ENCODE data around the gene GAA. TPM values are rescaled to one million over a fixed set of nuclear protein-coding genes. Genes with fewer than 3 reads are reported as not detected.

GAA gene
- total and polyA plus RNA-seq, 4 donors = 24.8 to 82.2 (median 45.8) TPM

DNA sequence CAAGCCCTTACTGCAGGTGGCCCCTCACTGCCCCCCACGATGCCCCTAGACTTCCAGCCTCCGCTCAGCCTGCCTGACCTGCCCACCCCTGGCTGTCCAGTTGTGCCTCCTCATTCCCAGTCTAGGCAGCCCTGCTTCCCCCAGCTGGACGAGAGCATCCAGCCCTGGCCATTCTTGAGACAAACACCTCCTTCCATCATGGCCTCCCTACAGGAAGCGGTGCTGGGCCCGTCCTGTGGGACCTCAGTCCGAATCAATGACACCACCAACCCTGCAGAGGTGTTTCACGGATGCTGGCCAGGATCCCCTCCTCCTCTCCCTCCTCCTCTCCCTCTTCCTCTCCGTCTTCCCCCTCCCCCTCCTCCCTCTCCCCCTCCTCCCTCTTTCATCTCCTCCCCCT lies 36.7 kb upstream of the GAA start:
- Histone ChIP-seq H3K4me1 (ENCODE audit: control insufficient read depth in 1 of 2, insufficient read depth in 2 of 2, low read length in 2 of 2) (no peaks in the 10 kb centered on the region), H3K9me3 (ENCODE audit: control insufficient read depth, low read length) (no peaks in the 10 kb centered on the region), H3K27me3 (ENCODE audit: control insufficient read depth in 1 of 2, insufficient read depth in 2 of 2, low read length in 1 of 2) (no peaks in the 10 kb centered on the region), H3K4me3 (ENCODE audit: low read length in 2 of 2) (no peak overlapping the region), H3K27ac (ENCODE audit: low read depth in 1 of 2, low read length in 2 of 2) (no peak overlapping the region), H3K36me3 (ENCODE audit: control insufficient read depth in 1 of 2, insufficient read depth in 2 of 2, low read length in 1 of 2) (no peaks in the 10 kb centered on the region)
- intact Hi-C loops (cut with DNase I) = no loop called here
- WGBS, 2 donors = 88 to 91% methylated on average over 8 of the region's 8 CpGs
- ATAC-seq (ENCODE audit: low FRiP score) = no peak
- DNase-seq = no peak

DNA sequence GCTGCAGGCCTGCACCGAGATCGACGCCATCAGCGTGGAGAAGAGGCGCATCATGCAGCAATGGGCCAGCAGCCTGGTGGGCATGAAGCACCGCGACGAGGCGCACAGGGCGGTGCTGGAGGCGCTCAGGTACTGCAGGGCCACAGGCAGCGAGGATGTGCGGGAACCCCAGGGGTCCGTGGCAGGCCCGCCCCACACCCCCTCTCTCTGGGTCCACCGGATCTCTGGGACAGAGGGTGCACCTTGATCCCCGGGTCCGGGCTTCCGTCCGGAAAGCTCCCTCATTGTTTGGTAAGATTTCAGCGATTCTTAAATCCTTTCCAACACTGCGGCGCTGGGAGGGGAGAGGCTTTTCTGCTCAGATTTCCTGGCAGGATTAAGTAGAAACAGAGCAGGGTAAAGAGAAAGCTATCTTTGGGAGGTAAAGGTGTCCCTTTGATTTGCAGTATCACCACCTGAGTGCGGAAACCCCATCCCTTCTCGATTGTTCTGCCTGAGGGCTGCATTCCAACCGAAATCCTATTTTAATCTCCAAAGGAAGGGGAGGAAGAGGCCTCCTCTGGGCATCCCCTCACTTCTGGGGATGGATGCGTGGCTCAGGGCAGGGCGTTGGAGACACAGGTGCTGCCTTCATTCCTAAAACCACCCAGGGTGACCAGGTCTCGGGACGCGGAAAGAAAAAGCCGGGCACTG lies 35.8 kb upstream of the GAA start:
- Histone ChIP-seq H3K27me3 (ENCODE audit: control insufficient read depth in 1 of 2, insufficient read depth in 2 of 2, low read length in 1 of 2) (no peaks in the 10 kb centered on the region), H3K27ac (ENCODE audit: low read depth in 1 of 2, low read length in 2 of 2) (no peak overlapping the region), H3K9me3 (ENCODE audit: control insufficient read depth, low read length) (no peaks in the 10 kb centered on the region), H3K4me3 (ENCODE audit: low read length in 2 of 2) (no peak overlapping the region), H3K36me3 (ENCODE audit: control insufficient read depth in 1 of 2, insufficient read depth in 2 of 2, low read length in 1 of 2) (no peaks in the 10 kb centered on the region), H3K4me1 (ENCODE audit: control insufficient read depth in 1 of 2, insufficient read depth in 2 of 2, low read length in 2 of 2) (no peaks in the 10 kb centered on the region)
- intact Hi-C loops (cut with DNase I) = no loop called here
- DNase-seq (no peak), ATAC-seq (ENCODE audit: low FRiP score) (no peak)
- WGBS, 2 donors = 86 to 91% methylated on average over 32 of the region's 32 CpGs

DNA sequence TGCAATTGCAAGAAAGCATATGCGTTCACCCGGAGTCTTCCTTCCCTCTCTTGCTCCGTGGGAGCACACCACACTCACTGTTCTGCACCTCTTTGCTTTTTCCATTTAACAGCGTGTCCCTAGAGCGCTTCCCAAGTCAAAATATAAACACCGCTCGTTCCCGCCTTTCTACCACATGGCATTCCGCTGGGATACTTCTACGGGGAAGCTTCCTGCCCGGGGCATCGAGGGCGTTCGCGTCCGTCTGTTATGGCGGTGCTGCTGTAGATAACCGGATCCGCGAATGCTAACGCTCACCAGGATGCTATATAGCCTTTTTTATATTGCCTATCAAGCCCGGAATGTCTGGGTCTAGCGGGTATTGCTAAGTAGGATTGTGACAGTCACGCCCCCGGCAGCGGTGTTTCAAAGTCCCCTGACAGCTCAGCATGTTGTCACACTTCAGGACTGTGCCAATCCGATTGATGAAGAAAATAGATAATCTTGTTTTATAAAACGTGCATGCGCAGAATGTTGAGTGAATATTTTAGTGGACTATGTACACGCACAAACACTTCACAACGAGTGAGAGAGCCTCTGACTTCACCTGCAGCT lies 33.9 kb upstream of the GAA start:
- ATAC-seq (ENCODE audit: low FRiP score) (no peak), DNase-seq (no peak)
- Histone ChIP-seq H3K27me3 (ENCODE audit: control insufficient read depth in 1 of 2, insufficient read depth in 2 of 2, low read length in 1 of 2) (no peaks in the 10 kb centered on the region), H3K27ac (ENCODE audit: low read depth in 1 of 2, low read length in 2 of 2) (no peak overlapping the region), H3K9me3 (ENCODE audit: control insufficient read depth, low read length) (no peaks in the 10 kb centered on the region), H3K4me3 (ENCODE audit: low read length in 2 of 2) (no peak overlapping the region), H3K4me1 (ENCODE audit: control insufficient read depth in 1 of 2, insufficient read depth in 2 of 2, low read length in 2 of 2) (no peaks in the 10 kb centered on the region), H3K36me3 (ENCODE audit: control insufficient read depth in 1 of 2, insufficient read depth in 2 of 2, low read length in 1 of 2) (no peaks in the 10 kb centered on the region)
- WGBS, 2 donors = 94% methylated on average over 31 of the region's 31 CpGs
- intact Hi-C loops (cut with DNase I) = no loop called here

DNA sequence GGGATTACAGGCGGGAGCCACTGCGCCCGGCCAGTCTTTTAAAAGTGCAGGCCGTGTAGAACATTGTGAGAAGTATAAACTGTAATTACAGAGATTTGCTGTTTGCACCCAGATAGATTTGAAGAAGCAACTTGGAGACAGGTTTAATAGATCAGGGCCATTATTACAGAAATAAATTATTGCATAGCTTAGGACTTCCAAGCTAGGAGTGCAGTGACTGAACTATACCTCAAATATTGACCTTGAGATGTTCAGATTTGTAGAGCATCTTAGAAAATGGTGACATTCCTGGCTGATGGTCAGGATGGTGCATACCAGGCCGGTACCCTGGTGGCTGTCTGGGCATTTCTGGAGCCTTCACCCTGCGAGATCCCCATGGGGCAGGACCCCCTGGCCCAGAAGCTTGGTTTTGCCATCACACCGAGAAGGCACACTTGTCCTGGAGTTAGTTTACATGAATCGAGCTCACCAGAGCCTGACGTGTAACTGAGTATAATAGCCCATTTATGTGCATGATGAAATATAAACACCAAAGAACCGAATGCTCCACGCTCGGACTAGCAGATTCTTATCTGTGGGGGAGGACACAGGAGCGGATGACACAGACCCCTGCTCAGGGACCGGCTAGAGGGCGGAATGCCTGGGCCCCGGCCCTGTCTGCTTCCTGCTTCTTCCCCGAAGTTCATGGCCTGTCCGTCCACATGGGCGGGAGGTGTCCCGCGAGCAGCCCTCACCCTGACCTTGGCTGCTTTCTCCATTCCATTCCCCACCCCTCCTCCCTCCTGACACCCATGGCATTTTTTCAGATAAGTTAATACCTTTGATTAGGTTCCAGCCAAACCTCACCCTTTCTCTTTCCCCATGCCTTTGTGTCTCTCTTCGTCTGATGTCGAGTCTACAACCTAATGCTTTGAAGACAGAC lies 32.8 kb upstream of the GAA start:
- DNase-seq (peak in 1 of 2 donors; percentile 65), ATAC-seq (ENCODE audit: low FRiP score) (peak; percentile 63)
- H3K9me3 ChIP-seq (ENCODE audit: control insufficient read depth, low read length) = no peaks in the 10 kb centered on the region
- H3K4me1 ChIP-seq (ENCODE audit: control insufficient read depth in 1 of 2, insufficient read depth in 2 of 2, low read length in 2 of 2) = no peaks in the 10 kb centered on the region
- no peak overlapping the region for H3K4me3 ChIP-seq (ENCODE audit: low read length in 2 of 2)
- no peak overlapping the region for H3K27ac ChIP-seq (ENCODE audit: low read depth in 1 of 2, low read length in 2 of 2)
- 79 to 80% methylated on average over 23 of the region's 23 CpGs for WGBS, 2 donors
- intact Hi-C loops (cut with DNase I) = no loop called here
- H3K27me3 ChIP-seq (ENCODE audit: control insufficient read depth in 1 of 2, insufficient read depth in 2 of 2, low read length in 1 of 2) = no peaks in the 10 kb centered on the region
- H3K36me3 ChIP-seq (ENCODE audit: control insufficient read depth in 1 of 2, insufficient read depth in 2 of 2, low read length in 1 of 2) = no peaks in the 10 kb centered on the region

DNA sequence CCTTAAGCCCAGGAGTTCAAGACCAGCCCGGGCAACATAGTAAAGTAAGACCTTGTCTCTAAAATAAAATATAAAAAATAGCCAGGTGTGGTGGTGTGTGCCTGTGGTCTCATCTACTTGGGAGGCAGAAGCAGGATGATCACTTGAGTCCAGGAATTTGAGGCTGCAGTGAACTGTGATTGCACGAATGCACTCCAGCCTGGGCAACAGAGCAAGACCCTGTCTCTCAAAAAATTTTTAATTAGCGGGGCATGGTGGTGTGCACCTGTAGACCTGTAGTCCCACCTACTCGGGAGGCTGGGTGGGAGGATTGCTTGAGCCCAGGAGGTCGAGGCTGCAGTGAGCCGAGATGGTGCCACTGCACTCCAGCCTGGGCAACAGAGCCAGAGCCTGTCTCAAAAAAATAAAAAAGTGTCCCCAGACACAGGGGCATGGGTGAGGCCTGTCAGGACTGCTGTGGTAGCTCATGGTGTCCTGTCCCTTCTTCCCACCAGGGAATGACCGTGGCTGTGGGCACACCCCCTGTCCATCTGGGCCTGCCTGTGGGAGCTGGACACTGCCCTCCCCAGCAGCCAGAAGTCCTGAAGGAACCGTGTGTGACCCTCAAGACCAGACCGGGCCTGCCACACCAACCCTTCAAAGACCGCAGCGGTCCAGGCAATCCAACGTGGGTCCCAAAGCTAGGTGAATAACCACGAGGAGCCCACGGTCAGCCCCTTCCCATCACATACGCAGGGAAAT lies 30.8 kb upstream of the GAA start:
- Histone ChIP-seq H3K27me3 (ENCODE audit: control insufficient read depth in 1 of 2, insufficient read depth in 2 of 2, low read length in 1 of 2) (no peaks in the 10 kb centered on the region), H3K4me1 (ENCODE audit: control insufficient read depth in 1 of 2, insufficient read depth in 2 of 2, low read length in 2 of 2) (no peaks in the 10 kb centered on the region), H3K9me3 (ENCODE audit: control insufficient read depth, low read length) (no peaks in the 10 kb centered on the region), H3K27ac (ENCODE audit: low read depth in 1 of 2, low read length in 2 of 2) (peak overlapping the region in 1 of 2 donors; percentile 55), H3K36me3 (ENCODE audit: control insufficient read depth in 1 of 2, insufficient read depth in 2 of 2, low read length in 1 of 2) (no peaks in the 10 kb centered on the region), H3K4me3 (ENCODE audit: low read length in 2 of 2) (peak overlapping the region; percentile 14 to 36)
- intact Hi-C loops (cut with DNase I) = loop anchor here in 1 of 2 donors (2.0 kb wide), 1 partner anchor 34 kb away; the partner anchor contains the start of gene CCDC40
- DNase-seq = no peak
- peak; percentile 53 for ATAC-seq (ENCODE audit: low FRiP score)
- WGBS, 2 donors = 35 to 36% methylated on average over 15 of the region's 15 CpGs

DNA sequence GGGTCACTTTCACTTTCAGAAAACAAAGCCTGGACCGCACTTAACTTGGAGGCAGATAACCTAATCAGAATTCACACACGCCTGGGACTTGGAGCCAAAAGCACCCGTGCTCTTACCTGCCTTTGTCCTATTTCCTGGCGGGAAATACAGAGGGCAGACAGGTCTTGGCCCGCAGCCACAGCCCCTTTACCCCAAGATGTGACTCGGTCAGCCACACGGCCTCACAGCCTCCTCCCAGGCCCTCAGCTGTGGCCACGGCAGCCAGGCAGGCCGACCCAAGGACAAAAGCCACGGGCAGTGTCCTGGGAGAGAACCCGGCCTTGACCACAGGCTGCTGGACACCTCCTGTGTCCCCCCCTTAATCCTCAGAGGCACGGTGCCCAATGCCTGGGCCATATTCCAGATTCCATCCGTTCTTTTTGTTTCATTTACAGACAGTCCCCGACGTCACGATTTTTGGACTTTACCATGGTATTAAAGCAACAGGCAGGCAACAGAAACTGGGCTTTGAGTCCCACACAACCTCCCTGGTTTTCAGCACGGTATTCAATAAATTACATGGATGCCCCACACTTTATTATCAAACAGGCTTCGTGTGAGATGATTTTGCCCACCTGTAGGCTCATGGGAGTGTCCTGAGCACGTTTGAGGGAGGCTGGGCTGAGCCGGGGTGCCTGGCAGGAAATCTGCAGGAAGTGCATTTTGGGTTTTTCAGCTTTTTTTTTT lies 30.1 kb upstream of the GAA start:
- Histone ChIP-seq H3K4me1 (ENCODE audit: control insufficient read depth in 1 of 2, insufficient read depth in 2 of 2, low read length in 2 of 2) (no peaks in the 10 kb centered on the region), H3K36me3 (ENCODE audit: control insufficient read depth in 1 of 2, insufficient read depth in 2 of 2, low read length in 1 of 2) (no peaks in the 10 kb centered on the region), H3K27me3 (ENCODE audit: control insufficient read depth in 1 of 2, insufficient read depth in 2 of 2, low read length in 1 of 2) (no peaks in the 10 kb centered on the region), H3K4me3 (ENCODE audit: low read length in 2 of 2) (peak overlapping the region; percentile 14 to 36), H3K9me3 (ENCODE audit: control insufficient read depth, low read length) (no peaks in the 10 kb centered on the region), H3K27ac (ENCODE audit: low read depth in 1 of 2, low read length in 2 of 2) (peak overlapping the region in 1 of 2 donors; percentile 55)
- peak; percentile 68 to 86 for DNase-seq
- ATAC-seq (ENCODE audit: low FRiP score) = peak; percentile 79
- intact Hi-C loops (cut with DNase I) = loop anchor here in 1 of 2 donors (2.0 kb wide), 1 partner anchor 34 kb away; the partner anchor contains the start of gene CCDC40
- WGBS, 2 donors = 3% methylated on average over 18 to 20 of the region's 20 CpGs

DNA sequence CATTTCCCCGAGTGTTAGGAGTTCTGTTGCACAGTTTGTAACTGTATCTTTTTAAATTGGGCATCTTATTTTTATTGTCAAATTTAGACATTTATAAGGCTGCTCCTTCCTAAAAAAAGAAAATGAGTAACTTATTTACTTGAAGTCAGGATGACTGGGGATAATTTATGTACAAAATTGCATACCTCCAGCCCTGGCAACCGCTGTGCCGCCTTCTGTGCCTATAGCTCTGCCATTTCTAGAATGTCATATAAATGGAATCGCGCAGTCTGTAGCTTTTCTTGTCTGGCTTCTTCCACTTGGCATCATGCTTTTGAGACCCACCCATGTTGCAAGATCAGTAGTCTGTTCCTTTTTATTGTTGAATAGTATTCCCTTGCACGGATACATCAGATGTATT lies 29.0 kb upstream of the GAA start:
- ATAC-seq (ENCODE audit: low FRiP score) (no peak), DNase-seq (no peak)
- no peaks in the 10 kb centered on the region for H3K9me3 ChIP-seq (ENCODE audit: control insufficient read depth, low read length)
- no peak overlapping the region for H3K4me3 ChIP-seq (ENCODE audit: low read length in 2 of 2)
- WGBS, 2 donors = 94 to 95% methylated on average over 6 of the region's 6 CpGs
- no peak overlapping the region for H3K27ac ChIP-seq (ENCODE audit: low read depth in 1 of 2, low read length in 2 of 2)
- H3K27me3 ChIP-seq (ENCODE audit: control insufficient read depth in 1 of 2, insufficient read depth in 2 of 2, low read length in 1 of 2) = no peaks in the 10 kb centered on the region
- H3K36me3 ChIP-seq (ENCODE audit: control insufficient read depth in 1 of 2, insufficient read depth in 2 of 2, low read length in 1 of 2) = no peaks in the 10 kb centered on the region
- H3K4me1 ChIP-seq (ENCODE audit: control insufficient read depth in 1 of 2, insufficient read depth in 2 of 2, low read length in 2 of 2) = no peaks in the 10 kb centered on the region
- intact Hi-C loops (cut with DNase I) = no loop called here

DNA sequence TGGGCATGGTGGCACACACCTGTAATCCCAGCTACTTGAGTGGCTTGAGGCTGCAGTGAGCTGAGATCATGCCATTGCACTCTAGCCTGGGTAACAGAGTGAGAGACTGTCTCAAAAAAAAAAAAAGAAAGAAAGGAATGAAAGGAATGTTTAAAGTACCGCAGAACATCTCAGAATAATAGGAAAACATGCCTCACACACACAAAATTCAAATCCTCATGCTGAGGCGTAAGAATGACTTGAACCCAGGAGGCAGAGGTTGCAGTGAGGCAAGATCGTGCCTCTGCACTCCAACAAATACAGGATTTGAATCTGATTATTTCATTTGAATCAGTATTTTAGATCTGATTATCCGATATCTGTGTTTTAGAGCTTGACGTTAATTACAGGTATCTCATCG lies 21.3 kb upstream of the GAA start:
- no peak for ATAC-seq (ENCODE audit: low FRiP score)
- intact Hi-C loops (cut with DNase I) = loop anchor here (5.0 to 10.0 kb wide), 2 partner anchors 73 to 75 kb away; no protein-coding TSS in a partner anchor
- 78 to 85% methylated on average over 6 of the region's 6 CpGs for WGBS, 2 donors

More for the DNA sequence above, 21.3 kb upstream of the GAA start:
- Histone ChIP-seq H3K9me3 (ENCODE audit: control insufficient read depth, low read length) (no peaks in the 10 kb centered on the region), H3K4me1 (ENCODE audit: control insufficient read depth in 1 of 2, insufficient read depth in 2 of 2, low read length in 2 of 2) (no peaks in the 10 kb centered on the region), H3K36me3 (ENCODE audit: control insufficient read depth in 1 of 2, insufficient read depth in 2 of 2, low read length in 1 of 2) (no peaks in the 10 kb centered on the region), H3K27me3 (ENCODE audit: control insufficient read depth in 1 of 2, insufficient read depth in 2 of 2, low read length in 1 of 2) (no peaks in the 10 kb centered on the region), H3K27ac (ENCODE audit: low read depth in 1 of 2, low read length in 2 of 2) (no peak overlapping the region), H3K4me3 (ENCODE audit: low read length in 2 of 2) (no peak overlapping the region)
- no peak for DNase-seq

Data from aorta (tissue), 5 donors.